COLO668 (cell line): ENCODE results near the gene PLS1.
"Not testable (repeated sequence)": the region's sequence is repeated elsewhere in the genome, so short reads cannot be mapped to it uniquely, and the experiment has no call there.

ENCODE experiments used
- DNase-seq: peaks from one replicate; lab custom pipeline; 2025; ENCODE audit not compliant: unreplicated experiment; lab: John Stamatoyannopoulos, UW

PLS1 gene

DNA sequence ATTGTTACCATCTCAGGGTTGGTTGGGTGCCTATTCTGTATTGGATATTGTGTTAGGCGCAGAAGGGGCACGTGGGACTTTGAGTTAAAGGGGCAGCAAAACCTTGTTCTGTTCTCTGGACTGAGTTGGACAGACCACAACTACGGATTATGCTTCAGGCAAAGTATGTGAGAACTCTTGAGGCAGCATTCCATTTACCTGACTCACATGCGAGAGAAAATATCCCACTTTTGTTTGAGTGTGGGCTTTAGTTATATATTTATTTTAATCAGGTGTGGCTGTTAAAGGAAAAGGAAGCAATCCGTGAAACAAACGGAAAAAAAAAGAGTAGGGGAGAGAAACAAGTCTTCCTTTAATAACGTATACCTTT, 627 bp upstream of the PLS1 start:
- DNase-seq = no peak

DNA sequence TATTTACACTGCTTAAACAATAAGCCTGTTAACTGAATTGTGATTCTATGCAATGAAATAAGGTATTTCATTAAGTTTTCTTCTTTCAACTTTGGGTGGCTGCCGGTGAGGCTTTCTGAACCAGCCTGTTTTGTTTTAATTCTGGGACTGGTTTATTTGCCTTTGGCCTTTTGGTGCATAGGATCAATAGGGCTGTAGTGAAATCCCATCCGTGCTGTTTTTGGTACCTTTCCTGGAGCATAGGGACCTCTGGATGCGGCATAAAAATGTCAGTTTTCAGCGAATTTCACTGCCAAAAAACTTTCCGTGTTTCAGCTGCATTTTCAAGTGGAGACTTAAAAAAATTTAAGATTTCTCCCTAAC, 514 bp downstream of the PLS1 start:
- DNase-seq = no peak

- no peak for DNase-seq
Measured at GRCh38 chr3:142597906-142598305, 1.7 kb downstream of the PLS1 start.

GRCh38 chr3:142601713-142602112, 5.5 kb downstream of the PLS1 start:
- no peak for DNase-seq

- DNase-seq = no peak
Measured at GRCh38 chr3:142602619-142603385, 6.6 kb downstream of the PLS1 start.

DNA sequence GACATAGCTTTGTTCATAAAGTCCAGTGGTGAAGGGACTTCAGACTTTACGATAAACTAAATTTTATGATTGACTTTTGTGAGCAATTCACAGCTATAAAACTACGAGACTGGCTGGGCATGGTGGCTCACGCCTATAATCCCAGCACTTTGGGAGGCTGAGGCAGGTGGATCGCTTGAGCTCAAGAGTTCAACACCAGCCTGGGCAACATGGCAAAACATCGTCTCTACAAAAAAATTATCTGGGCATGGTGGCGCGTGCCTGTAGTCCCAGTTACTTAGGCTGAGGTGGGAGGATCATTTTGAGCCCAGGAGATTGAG, 7.2 kb downstream of the PLS1 start:
- not testable (repeated sequence) for DNase-seq

DNA sequence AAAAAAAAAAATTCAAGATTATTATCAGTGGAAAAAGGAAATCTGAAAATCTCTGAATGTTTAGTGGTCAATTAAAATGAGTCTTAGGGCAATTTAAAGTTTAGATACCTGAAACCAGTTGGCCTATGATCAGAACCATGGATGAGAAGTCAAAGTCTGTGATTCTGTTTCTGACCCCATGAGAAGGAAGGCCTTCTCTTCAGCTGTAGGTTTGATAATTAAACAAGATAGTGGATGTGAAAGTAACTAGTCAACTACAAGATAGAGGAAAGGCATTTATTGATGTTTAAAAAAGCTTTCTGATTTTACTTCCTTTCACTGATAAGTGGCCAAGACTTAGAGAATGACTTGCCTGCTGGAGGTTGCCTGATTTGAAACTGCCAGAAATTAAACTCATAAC, 8.7 kb downstream of the PLS1 start:
- no peak for DNase-seq

- DNase-seq = no peak
Measured at GRCh38 chr3:142608631-142609030, 12.4 kb downstream of the PLS1 start.

DNA sequence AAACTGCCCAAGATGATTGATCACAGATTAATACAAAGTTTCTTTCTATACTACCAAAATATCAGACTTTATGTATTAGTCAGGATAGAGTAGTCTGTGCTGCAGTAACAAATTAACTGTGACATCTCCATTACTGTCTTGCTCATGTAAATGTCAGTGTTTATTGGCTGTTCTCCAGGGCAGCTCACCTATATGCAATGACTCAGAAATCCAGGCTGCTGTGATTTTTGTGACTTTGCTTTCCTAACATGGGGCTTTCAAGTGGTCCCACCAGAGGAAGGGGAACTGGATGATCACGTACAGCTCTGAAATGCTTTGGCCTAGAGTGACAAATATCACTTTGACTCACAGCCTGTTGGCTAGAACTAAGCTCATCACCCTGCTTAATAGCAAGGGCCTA, 12.9 kb downstream of the PLS1 start:
- no peak for DNase-seq

DNA sequence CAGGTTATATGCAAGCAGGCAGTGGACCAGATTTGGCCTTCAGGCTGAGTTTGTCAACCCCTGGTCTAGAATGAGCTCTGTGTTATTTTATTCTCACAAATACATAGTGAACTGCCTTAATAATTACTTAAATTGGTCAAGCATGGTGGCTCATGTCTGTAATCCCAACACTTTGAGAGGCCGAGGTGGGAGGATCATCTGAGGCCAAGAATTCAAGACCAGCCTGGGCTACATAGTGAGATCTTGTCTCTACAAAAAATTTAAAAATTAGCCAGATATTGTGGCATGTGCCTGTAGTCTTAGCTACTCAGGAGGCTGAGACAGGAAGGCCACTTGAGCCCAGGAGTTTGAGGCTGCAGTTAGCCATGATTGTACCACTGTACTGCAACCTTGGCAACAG, 15.0 kb downstream of the PLS1 start:
- no peak for DNase-seq

DNA sequence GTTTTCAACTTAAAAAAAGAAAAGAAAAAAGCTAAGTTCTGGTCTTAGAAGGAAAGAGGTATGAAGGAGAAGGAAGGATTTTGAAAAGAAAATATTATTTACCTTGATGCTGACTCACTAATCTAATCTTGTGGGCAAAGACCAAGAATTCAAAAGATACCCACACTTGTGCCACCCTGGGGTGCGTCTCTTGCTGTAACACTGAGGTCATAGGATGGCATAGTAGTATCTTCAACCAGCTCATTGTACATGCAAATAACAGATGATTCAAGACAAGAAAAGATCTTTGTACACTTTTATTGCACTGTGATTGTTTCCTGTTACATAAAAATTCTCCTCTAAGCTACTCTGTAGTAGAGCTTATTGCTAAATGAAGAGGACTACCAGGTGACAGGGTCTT, 17.3 kb downstream of the PLS1 start:
- no peak for DNase-seq

DNA sequence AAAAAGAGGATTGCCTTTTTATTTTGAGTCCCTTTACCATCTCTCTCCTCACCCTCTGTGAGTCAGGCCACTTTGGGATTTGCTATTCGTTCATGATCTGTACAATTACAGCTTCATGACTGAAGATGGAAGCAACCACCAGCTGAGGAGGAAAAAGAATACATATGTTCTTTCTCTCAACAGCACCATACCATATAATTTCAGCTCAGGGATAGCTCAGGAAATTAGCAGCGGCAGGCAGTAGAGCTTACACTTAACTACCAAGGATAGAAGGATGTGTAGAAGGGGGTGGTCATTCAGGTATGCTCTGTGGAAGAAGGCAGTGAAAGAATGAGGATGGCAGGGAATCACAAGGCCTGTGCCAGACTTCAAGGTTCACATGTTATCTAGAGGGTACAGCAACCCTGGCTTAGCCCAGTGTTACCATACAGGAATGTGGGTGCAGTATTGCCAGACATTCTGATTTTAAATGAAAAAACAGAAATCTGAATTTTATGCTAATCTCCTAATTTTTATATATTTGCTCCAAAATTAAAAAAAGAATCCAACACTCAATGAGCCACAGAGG, 17.9 kb downstream of the PLS1 start:
- no peak for DNase-seq

- no peak for DNase-seq
Measured at GRCh38 chr3:142615171-142615570, 19.0 kb downstream of the PLS1 start.

- DNase-seq = peak; percentile 56
Measured at GRCh38 chr3:142618917-142619461, 22.8 kb downstream of the PLS1 start.

GRCh38 chr3:142622405-142622804, 26.2 kb downstream of the PLS1 start:
- DNase-seq = no peak

DNA sequence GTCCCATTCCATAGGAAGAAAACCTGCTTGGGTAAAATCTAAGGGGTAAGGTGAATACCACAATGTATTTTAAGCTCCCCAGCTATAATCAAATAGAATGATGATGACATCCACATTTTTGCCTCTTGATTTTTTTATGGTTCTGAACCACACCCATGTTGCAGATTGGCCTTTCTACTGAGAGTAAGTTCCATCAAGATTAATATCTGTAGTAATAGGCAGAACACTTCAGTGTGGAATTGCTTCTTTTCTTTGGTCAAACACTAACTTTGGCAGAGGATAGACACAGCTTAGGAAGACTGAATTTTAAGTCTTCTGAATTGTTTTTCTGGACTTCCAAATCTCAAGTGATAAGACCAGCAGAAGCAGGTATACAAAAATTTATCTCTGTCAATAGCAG, 27.0 kb downstream of the PLS1 start:
- DNase-seq = no peak

- DNase-seq = no peak
Measured at GRCh38 chr3:142624341-142625152, 28.4 kb downstream of the PLS1 start.

DNA sequence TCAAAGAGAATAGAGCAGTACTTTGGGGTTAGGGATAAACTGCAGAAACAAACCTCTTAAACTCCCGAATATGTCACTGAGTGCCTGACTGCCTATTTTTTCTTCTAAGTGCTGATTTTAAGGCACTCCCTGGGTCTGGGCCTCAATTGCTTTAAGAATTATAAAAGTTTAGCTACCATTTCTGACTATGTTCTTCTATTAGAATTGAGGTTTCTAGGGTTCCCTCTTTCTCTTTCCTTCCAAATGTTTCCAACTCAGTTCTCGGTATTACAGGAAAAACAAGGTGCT, 28.9 kb downstream of the PLS1 start:
- DNase-seq = no peak

DNA sequence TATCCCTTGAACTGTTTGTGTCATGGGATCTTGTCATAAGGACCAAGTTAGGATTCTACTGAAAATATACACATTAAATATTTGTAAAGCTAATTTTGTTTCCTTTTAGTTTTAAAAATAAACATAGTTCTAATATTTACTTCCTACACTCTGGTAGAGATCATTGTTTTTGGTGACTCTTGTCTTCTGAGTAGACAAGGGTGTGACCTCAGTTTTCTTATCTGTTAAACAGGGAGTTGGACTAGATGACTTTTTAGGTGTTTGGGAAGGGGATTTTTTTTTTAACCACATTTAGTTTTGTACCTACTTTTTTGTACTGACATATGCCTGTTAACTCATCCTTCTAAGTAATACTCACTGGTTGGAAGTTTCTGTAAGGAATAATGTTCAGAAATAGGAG, 30.8 kb downstream of the PLS1 start:
- no peak for DNase-seq

DNA sequence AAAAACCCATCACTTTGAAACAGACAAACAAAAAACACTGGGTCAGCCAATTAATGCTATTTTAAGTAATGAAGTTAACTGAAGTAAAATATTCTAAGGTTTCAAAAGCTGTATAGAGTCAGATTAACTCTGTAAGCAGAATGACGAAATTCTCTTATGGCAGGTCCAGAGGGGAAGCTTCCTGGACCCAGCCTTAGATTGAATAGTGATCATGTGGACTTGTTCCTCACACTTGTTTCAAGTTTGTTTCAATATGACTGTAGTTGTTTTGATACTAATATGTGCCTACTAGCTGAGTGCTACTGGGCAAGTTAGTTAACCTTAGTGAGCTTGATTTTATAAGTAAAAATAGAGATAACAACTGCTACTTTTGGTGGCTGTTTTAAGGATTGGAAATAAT, 32.6 kb downstream of the PLS1 start:
- no peak for DNase-seq

- no peak for DNase-seq
Measured at GRCh38 chr3:142633073-142633472, 36.9 kb downstream of the PLS1 start.

GRCh38 chr3:142636050-142636449, 39.9 kb downstream of the PLS1 start:
- no peak for DNase-seq
